NCI-H526 treated with DMSO at 0.1 percent for 48 hours (cell line): ENCODE measurements around the gene ADI1.
A peak's percentile ranks its signal among the peaks of the same experiment; 100 is the strongest.
"Not testable (repeated sequence)": the region's sequence is repeated elsewhere in the genome, so short reads cannot be mapped to it uniquely, and the experiment has no call there.

Experiments
- DNase-seq: peaks from one replicate; lab custom pipeline; 2025; lab: John Stamatoyannopoulos, UW

Gene ADI1

DNA sequence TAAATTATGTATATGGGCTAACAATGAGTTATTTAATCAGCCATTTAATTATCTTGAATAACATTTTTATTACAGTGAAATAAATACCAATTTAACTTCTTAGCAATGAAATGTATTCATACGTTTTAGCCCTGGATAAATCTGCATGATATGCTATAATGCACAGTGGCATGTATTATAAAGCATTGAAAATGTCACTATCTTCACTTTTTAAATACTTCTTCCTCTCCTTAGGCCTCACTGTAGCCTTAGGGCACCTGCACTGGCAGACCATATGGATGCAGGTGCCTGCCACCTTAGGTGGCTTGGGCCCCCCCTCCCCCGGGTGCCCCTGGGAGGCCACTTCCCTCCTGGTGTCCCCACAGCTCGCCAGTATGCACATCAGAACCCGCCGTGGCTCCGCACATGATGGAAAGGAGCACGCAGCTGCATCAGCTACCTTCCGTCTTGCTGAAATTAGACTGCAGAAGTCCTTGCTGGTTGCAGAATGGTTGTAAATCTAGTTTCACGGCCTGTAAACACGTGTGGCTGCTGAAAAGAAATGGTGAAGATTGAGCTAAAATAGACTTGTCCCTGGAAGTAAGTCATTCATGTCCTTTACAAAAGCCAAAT, 56.7 kb downstream of the ADI1 start:
- DNase-seq: no peak

DNA sequence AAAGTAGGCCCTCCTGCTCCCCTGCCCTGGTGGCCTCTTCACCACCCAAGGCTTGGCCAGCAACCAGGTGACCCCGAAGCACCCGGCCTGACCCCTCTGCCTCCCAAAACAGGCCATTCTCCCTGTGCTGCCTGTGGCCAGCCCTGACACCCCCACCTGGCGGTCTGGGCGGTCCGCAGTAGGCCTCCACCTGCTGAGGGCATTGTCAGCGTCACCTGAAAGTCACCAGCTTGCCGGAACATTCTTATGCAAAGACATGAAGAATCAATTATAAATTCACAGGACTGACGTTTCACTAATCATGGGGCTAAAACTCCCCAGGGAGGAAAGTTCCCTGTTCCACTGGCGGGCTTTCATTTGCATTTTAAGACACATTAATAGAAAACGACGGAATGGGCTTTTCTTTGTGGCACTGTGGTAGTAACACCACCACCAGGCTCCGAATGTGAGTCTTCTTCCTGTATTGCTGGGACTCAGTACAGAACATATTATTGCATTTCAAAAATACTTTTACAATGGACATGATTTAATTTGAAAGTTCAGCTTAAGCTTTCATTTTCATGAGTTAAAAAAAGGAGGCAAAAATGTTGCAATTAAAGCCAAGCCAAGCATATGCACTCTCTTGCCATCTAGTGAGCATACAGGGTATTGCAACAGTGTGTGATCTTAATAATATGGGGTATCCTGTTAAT, 57.4 kb downstream of the ADI1 start:
- peak; percentile 41 for DNase-seq

DNA sequence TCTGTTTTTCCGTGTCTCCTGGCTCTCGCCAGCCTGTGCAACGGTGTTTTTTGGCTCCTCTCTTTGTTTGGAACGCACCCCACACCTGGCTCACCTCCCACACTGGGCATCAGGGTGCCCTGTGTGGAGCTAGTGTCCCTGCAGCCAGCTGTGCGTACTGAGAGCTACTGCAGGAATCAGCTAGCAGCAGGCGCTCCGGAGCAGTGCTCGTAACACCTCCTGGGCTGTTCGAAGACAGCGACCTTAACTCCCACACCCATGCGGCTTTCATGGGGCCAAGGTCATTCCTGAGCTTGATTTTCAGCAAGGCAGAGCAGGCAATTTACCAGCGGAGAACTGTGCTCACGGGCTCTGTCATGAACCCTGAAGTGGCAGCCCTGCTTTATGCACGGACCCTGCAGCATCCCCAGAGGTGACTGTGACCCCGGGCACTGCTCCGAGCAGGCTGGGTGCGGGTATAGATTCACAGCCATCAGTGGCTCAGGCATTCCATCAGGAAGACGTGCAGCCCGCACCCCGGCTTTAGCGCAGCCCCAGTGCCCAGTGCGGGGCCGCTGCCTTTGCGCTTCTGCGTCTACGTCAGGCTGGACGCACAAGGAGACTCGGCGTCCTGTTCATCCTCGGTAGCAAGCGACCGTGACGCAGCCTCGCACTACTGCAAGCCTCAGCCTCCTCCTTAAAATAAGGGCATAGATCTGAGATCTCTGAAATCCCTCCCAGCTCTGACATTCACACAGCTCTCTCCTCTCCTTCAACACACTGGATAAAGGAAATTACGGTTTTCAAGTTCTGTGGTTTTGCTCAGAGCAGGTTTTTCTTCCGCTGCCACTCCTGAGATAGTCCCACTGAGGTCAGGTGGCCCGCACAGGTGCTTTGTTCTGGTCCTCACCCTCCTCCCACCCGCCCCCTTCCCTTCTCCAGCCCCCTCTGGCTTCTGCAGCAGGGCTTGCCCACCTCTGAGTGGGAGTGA, 58.2 kb downstream of the ADI1 start:
- no peak for DNase-seq

GRCh38 chr2:3460156-3460555, 59.2 kb downstream of the ADI1 start:
- no peak for DNase-seq

DNA sequence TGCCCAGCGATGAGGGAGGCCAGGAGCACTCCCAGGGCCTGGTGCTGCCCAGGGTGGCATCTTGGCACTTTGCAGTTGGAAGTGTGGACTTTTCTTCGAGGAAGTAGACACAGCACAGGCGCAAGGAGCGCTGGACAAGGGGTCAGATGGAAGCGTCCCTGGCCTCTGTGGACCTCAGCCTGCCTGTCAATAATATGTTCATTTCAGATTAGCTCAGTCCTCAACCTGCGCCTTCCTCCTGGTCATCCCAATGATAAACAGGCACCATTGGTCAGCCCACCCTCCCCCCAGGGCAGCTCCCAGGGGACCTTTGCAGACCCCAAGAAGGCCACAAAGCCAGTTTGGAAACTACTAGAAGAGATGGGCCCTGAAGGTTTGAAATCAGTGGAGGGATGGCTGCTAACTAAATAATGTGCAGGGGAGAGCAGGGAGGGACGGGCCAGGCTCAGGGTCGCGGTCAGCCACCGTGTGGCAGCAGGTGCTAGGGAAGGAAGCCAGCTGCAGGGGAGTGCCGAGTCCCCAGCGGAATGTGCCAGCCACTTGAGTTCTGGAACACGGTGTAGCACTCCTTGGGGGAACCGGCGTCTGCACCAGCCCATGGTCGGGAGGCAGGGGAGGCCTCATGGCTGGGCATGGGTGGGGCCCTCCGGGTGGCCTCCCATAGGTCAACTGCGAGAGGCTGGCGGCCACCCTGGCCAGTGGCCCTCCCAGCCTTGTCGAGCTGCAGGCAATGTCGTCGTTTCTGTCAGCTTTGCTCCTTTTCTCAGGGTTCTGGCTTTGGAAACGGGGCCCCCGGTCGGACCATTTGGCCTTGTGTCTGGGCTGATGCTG, 59.9 kb downstream of the ADI1 start:
- DNase-seq: no peak

DNA sequence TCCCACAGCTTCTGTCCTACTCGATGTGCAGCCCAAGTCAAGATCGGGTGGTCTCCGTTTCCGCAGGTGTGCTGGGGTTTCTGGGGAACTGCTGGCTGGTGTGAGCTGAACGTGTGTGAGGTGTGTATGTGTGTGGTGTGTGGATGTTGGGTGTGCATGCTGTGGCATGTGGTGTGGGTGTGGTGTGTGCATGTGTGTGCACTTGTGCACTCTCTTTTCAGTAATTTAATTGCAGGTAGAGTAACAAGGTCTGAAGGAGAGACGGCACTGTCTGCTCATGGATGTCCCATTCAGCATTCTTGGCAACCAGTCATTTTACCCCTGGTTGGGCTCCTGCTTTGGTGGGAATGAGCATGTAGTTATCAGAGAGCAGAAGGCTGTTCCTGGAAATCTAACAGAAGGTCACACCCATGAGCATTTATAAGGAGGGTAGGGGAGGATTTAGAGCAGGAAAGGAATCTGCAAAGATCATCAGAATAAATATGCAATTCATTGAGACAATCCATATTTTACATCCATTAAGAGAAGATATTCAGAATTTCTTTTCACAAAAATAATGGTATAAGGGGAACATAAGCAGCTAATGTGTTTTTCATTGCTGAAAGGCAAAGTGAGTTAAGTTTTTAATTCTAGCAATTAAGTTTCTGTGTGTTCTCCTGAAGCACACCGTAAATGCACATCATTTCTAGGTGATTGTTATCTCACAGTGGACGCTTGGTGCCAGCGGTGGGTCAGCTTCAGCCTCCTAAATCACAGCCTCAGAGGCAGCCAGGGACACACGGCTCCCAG, 60.7 kb downstream of the ADI1 start:
- DNase-seq: no peak

GRCh38 chr2:3457524-3458395, 61.6 kb downstream of the ADI1 start:
- DNase-seq: no peak

- DNase-seq: no peak
Measured at GRCh38 chr2:3456125-3456524, 63.2 kb downstream of the ADI1 start.

DNA sequence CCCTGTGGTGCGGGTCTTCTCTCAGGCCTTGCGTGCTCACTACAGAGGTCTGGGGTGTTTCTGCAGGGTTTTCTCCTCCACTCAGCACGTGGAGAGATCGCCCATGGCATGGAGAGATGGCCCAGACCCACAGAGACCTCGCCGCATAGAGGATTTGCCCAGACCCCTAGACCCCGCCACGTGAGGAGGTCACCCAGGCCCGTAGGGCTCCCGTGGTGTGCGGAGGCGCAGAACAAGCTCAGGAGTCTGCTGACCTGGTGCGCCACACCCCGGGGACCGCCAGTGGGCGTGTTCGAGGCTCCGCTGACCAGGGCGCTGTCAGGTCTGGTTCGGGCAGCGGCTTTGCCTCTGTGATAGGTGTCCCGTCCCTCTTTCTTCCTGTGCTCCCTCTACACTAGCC, 64.5 kb downstream of the ADI1 start:
- DNase-seq: no peak

DNA sequence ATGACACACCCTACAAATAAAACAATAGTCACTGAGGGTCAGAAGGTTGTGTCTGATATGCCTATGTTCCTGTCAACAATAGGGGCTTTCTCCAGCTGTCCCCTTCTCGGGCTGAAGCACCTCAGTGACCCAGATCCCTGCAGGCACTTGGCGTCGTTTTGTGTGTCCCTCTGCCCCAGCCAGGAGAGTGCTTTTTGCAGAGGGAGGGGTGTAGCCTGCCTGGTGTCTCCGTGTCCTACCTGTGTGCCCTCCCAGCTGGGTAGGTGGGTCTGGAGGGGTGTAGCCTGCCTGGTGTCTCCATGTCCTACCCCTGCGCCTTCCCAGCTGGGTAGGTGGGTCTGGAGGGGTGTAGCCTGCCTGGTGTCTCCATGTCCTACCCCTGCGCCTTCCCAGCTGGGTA, 65.3 kb downstream of the ADI1 start:
- DNase-seq: not testable (repeated sequence)

DNA sequence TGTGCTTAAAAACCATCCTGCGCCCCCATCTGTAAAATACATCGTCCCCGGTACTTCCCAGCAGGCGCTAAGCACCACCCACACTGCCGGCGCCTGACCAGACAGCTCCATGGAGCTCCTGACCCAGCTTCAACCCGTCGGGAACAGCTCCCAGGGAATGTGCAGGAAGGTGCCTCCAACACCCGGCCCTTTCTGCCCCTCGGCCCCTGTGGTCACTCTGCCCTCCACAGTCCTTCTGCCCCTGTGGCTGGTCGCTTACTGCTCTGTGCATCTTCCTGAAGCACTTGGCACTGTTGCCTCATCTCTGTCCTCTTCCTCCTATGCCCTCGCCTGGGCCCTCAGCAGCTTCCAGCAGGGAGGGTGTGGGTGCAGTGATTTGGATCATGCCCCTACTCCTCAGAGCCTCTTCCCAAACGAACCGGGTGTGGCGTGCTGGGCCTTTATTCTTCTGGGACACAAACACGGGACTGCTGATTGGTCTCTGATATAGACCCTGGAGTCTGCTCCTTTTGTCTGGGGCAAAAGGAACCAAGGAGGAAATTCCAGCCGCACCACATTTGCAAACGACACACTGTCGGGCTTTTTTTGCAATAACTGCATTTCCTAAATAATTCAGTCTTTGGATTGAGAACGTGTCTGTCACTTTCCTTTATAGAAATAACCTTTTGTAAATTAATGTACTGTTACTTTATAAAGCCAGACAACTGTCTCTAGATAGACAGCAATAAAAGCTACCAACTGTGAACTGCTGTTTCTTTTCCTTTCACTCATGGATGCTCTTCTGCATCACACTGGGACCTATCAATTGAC, 65.9 kb downstream of the ADI1 start:
- DNase-seq: no peak

GRCh38 chr2:3451926-3452671, 67.2 kb downstream of the ADI1 start:
- DNase-seq: no peak

DNA sequence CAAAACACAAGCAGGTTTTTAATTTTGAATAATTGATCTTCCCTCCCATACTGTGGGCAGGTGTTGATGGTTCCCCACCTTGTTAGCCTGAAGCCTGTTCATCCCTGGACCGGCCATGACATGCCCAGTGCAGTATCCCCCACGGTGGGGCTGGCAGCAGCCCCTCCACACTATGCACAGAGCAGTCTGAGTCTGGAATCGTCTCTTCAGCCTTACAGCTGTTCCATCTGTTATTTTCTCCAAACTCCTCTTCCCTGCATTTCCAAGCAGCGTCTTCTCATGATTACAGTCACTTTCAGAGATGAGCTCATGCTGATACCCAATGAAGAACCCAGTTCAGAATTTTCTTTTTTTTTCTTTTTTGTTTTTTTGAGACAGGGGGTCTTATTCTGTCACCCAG, 68.2 kb downstream of the ADI1 start:
- no peak for DNase-seq

DNA sequence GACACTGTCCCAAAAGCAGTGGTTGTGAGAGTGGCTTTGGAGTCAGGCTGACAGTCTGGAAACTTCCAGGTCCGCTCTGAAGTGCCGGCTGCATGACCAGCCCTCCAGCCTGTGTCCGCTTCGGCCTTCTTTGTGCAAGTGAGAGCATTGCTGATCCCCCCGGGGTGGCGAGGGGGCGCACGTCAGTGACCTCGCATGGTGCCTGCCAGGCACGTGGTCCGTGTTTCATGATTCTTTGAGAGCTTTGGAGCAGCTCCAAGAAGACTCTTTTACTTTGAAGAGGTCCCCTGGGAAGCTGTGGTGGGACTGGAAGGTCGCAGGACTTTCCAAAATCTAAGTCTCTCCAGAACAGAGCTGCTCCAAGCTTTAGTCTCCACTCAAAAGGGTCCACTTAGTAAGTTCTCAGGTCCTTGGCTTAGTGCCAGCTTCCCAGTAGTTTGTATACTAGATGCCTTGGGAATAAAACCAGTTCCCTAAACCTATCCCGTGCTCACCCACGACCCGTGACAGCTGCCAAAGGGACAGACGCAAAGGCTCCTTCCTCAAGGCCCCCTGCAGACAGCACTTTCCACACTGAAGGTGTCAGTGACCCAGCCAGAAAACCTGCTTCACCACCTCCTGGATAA, 68.8 kb downstream of the ADI1 start:
- no peak for DNase-seq

DNA sequence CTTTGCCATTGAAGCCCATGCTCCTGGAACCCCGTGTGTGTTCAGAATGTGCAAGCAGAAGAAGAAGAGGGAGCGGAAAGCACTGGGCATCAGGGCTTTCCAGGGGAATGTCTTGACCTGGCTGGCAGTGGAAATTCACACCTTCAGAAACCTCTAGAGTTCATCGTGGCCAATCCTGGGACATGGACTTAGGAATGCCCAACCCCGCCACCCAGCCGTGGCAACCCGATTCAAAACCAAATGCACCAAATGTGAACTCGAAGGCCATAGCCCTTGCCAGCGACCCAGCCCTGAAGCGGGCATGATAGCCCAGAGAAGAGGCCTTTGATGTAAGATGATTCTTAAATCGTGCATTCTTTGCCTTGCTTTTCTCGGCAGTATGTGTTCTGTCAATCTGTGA, 69.4 kb downstream of the ADI1 start:
- DNase-seq: no peak

GRCh38 chr2:3449086-3449485, 70.2 kb downstream of the ADI1 start:
- DNase-seq: peak; percentile 13

- DNase-seq: not testable (repeated sequence)
Measured at GRCh38 chr2:3448441-3448911, 70.9 kb downstream of the ADI1 start.

DNA sequence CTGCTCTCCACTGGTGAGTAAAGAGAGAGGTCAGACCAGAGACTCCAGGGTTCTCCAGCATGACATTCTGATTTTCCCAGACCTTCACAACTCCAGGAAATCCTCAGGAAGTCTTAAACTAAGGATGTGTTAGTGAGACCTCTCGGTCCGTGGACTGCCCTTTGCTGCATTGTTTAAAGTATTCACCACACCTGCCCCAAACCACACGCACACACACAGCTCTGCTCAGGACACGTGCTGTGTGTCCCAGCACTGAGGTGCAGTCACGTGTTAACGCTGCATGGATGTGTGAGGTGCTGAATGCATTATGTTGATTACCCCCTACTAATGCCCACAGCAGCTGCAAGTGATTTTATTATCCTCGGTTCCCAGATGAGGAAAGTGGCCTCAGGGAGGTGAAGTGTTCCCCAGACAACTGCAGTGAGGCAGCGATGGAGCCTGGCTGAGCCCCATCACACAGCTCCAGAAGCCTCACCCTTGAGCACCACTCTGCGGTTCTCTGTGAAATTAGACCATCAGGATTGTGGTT, 71.5 kb downstream of the ADI1 start:
- no peak for DNase-seq
